ENCODE results near the gene UCP3.

Gene UCP3

DNA sequence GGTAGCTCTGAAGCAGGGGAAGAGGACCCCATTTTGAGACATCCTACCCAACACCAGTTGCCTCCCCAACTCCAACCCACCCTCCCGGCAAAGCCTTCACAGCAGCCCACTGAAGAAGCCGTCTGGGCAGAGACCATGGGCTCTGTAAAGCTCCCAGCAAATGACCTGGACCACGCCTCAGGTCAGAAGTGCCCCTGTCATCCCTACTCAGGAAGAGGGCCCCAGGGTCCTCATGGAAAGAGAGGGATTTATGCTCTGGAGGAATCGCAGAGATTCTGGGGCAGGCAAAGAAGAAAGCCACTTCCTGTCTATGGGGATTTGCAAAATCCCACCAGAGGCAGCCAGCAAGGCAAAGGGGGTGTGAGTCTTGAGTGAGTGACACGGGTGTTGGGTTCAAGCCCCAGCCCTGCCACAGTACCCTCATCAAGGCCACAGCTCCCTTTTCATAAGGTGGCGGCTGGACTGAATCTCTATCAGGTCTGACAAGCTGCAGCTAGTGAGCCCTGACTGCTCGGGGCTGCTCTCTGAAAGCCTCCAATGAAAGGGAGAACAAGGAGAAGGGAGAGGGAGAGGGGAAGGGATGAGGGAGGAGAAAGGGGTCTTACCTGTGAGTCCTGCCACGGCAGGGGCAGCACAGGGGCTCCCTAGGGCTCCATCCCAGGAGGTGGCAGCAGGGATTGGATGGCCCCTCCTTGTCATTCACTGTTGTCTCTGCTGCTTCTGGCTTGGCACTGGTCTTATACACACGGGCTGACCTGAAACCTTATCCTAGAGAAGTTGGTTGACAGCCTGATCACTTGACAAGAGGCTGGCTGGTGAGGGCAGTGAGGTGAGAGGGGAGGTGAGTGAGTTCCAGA is at the start of gene UCP3:
Gene UCP3 (minus strand): TSS at position 713 of the 857 bp plus-strand sequence. CDS start 2,043 bp downstream, outside the sequence.
- H3K27ac ChIP-seq, result no peak within 1 kb of the TSS
- H3K4me1 ChIP-seq (ENCODE audit: control insufficient read depth in 1 of 2, insufficient read depth in 1 of 2, low read depth in 1 of 2, low read length in 1 of 2), result no peaks in the 10 kb centered on the region
- peaks cover 36% of the 10 kb centered on the region for H3K36me3 ChIP-seq

DNA sequence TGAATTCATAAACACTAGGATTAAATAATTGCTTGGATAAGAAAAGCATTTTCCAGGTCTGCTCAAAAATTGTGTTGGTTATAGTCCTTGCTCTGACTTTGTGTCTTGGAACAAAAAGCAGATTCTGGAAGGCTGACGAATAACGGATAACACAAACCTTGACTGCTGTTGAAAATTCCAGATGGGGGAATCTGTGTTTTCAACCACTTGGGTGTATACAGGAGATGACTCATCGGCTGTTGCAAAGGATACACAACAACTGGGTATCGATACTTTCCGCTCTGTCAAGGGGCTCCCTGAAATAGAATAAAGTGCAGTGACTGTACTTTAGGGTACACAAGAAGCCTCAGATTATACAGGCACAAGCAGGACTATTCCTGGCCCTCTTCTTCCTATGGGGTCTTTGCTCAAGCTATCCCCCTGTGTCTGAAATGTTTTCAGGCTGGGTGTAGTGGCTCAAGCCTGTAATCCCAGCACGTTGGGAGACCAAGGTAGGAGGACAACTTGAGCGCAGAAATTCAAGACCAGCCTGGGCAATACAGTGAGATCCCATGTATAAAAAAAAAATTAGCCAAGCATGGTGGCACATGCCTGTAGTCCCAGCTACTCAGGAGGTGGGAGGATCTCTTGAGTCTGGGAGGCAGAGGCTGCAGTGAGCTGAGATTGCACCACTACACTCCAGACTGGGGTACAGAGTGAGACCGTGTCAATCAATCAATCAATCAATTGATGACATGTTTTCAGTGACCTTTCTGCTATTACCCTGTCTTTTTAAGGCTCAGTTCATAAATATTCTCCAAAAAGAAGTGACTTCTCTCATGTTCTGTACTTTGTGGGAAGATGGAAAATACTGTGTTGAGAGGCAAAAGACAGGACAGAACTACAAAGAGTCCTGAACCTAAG is 48.6 kb upstream of the UCP3 start:
- H3K9me3 ChIP-seq, result no peaks in the 10 kb centered on the region
- H3K4me1 ChIP-seq (ENCODE audit: control insufficient read depth in 1 of 2, insufficient read depth in 1 of 2, low read depth in 1 of 2, low read length in 1 of 2), result peaks cover 5 to 11% of the 10 kb centered on the region in 2 experiments
- H3K27me3 ChIP-seq, result no peaks in the 10 kb centered on the region
- H3K27ac ChIP-seq, result no peak overlapping the region
- TF ChIP-seq, protein P1, sequence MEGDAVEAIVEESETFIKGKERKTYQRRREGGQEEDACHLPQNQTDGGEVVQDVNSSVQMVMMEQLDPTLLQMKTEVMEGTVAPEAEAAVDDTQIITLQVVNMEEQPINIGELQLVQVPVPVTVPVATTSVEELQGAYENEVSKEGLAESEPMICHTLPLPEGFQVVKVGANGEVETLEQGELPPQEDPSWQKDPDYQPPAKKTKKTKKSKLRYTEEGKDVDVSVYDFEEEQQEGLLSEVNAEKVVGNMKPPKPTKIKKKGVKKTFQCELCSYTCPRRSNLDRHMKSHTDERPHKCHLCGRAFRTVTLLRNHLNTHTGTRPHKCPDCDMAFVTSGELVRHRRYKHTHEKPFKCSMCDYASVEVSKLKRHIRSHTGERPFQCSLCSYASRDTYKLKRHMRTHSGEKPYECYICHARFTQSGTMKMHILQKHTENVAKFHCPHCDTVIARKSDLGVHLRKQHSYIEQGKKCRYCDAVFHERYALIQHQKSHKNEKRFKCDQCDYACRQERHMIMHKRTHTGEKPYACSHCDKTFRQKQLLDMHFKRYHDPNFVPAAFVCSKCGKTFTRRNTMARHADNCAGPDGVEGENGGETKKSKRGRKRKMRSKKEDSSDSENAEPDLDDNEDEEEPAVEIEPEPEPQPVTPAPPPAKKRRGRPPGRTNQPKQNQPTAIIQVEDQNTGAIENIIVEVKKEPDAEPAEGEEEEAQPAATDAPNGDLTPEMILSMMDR (IDR thresholded peaks at IDR 0.05), result no peak
- H3K36me3 ChIP-seq, result peaks cover 23% of the 10 kb centered on the region
- no peak overlapping the region for H3K4me3 ChIP-seq (ENCODE audit: low read depth in 1 of 2, low read length in 1 of 2)

More for the DNA sequence above, at the start of gene UCP3:
- no peaks in the 10 kb centered on the region for H3K9me3 ChIP-seq
- TF ChIP-seq, protein P1 (IDR thresholded peaks at IDR 0.05), result no peak
- H3K4me3 ChIP-seq (ENCODE audit: low read depth in 1 of 2, low read length in 1 of 2), result no peak within 1 kb of the TSS
- H3K27me3 ChIP-seq, result no peaks in the 10 kb centered on the region

DNA sequence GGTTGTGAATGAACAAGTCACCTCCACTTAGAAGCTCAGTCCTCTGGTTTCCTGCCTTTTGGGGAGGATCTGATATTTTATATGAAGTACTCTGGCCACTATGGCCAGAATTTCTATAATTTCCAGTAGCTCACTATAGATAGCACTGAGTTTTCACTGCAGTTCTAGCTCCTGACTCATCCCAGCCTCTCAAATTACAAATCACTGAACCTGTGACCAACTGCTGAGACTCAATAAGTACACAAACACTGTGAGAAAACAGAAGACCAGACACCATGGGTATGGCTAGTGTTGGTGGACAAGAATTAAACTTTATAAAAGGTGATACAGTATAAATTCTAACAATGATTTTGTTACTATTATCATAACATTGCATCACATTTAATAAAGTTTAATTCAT is 47.1 kb upstream of the UCP3 start:
- H3K4me1 ChIP-seq (ENCODE audit: control insufficient read depth in 1 of 2, insufficient read depth in 1 of 2, low read depth in 1 of 2, low read length in 1 of 2), result peaks cover 5 to 11% of the 10 kb centered on the region in 2 experiments
- no peak overlapping the region for H3K27ac ChIP-seq
- TF ChIP-seq, protein P1 (IDR thresholded peaks at IDR 0.05), result no peak
- H3K36me3 ChIP-seq, result peaks cover 28% of the 10 kb centered on the region
- H3K27me3 ChIP-seq, result no peaks in the 10 kb centered on the region
- H3K9me3 ChIP-seq, result no peaks in the 10 kb centered on the region
- H3K4me3 ChIP-seq (ENCODE audit: low read depth in 1 of 2, low read length in 1 of 2), result no peak overlapping the region

GRCh38 chr11:74050465-74050864 is 41.6 kb upstream of the UCP3 start:
- H3K9me3 ChIP-seq, result no peaks in the 10 kb centered on the region
- no peak overlapping the region for H3K4me3 ChIP-seq (ENCODE audit: low read depth in 1 of 2, low read length in 1 of 2)
- H3K4me1 ChIP-seq (ENCODE audit: control insufficient read depth in 1 of 2, insufficient read depth in 1 of 2, low read depth in 1 of 2, low read length in 1 of 2), result peaks cover under 1 to 2% of the 10 kb centered on the region in 2 experiments
- H3K27ac ChIP-seq, result no peak overlapping the region
- H3K27me3 ChIP-seq, result no peaks in the 10 kb centered on the region
- TF ChIP-seq, protein P1 (IDR thresholded peaks at IDR 0.05), result no peak
- H3K36me3 ChIP-seq, result peaks cover 54% of the 10 kb centered on the region

DNA sequence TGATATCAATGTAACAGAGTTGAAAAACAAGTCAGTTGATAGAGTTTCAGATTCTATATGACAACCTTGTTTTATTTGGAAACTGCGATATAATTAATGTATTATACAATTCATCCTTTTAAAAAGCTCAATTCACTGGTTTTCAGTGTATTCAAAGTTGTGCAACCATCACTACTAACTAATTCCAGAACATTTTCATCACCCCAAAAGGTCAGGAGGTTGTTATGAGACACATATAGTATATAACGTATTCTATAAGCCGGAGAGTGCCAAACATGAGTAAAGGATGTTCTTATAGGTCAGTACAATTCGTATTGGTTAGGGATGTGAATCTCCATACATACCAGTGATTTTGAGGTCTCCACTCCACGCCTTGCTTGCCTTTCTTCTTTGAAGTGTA is 40.1 kb upstream of the UCP3 start:
- Histone ChIP-seq H3K4me1 (ENCODE audit: control insufficient read depth in 1 of 2, insufficient read depth in 1 of 2, low read depth in 1 of 2, low read length in 1 of 2) (no peaks in the 10 kb centered on the region), H3K4me3 (ENCODE audit: low read depth in 1 of 2, low read length in 1 of 2) (no peak overlapping the region), H3K36me3 (peaks cover 54% of the 10 kb centered on the region), H3K27me3 (no peaks in the 10 kb centered on the region), H3K27ac (no peak overlapping the region), H3K9me3 (no peaks in the 10 kb centered on the region)
- TF ChIP-seq, protein P1 (IDR thresholded peaks at IDR 0.05), result no peak

All from neutrophil (primary cell).